VCaP (cell line): ENCODE results near the gene RBM27.
"Not testable (repeated sequence)": the region's sequence is repeated elsewhere in the genome, so short reads cannot be mapped to it uniquely, and the experiment has no call there.

Experiments used
- H3K27ac ChIP-seq: fragments of 450-650 bp; 2 replicates; pipeline ENCODE4 v1.5.1; 2017
- TF ChIP-seq, protein P1 (sequence below): fragments of 450-650 bp; conservative IDR thresholded peaks from 2 replicates; pipeline ENCODE4 v1.5.1; 2017; ENCODE audit warnings: mild to moderate bottlenecking, moderate library complexity

The RBM27 gene

GRCh38 chr5:146176805-146177204 lies 26.6 kb upstream of the RBM27 start:
- H3K27ac ChIP-seq: no peak overlapping the region
- TF ChIP-seq, protein P1, sequence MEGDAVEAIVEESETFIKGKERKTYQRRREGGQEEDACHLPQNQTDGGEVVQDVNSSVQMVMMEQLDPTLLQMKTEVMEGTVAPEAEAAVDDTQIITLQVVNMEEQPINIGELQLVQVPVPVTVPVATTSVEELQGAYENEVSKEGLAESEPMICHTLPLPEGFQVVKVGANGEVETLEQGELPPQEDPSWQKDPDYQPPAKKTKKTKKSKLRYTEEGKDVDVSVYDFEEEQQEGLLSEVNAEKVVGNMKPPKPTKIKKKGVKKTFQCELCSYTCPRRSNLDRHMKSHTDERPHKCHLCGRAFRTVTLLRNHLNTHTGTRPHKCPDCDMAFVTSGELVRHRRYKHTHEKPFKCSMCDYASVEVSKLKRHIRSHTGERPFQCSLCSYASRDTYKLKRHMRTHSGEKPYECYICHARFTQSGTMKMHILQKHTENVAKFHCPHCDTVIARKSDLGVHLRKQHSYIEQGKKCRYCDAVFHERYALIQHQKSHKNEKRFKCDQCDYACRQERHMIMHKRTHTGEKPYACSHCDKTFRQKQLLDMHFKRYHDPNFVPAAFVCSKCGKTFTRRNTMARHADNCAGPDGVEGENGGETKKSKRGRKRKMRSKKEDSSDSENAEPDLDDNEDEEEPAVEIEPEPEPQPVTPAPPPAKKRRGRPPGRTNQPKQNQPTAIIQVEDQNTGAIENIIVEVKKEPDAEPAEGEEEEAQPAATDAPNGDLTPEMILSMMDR: no peak

DNA sequence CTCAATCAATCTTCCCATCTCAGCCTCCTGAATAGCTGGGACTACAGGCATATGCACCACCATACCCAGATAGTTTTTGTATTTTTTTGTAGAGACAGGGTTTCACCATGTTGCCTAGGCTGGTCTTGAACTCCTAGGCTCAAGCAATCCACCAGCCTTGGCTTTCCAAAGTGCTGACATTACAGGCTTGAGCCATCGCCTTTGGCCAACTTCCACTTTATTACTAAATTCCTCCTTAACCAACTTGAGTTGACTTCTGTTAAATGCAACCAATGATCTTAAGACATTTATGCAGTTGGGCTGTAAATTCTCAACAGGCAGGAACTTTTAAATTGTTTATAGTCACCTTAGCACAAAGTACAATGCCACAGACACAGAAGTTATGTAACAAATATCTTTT lies 23.7 kb upstream of the RBM27 start:
- TF ChIP-seq, protein P1: no peak
- no peak overlapping the region for H3K27ac ChIP-seq

- H3K27ac ChIP-seq: peak overlapping the region; percentile 79
Observed at GRCh38 chr5:146183403-146183802, 20.0 kb upstream of the RBM27 start.

GRCh38 chr5:146185161-146185560 lies 18.2 kb upstream of the RBM27 start:
- H3K27ac ChIP-seq: no peak overlapping the region
- TF ChIP-seq, protein P1: no peak

GRCh38 chr5:146188358-146188757 lies 15.0 kb upstream of the RBM27 start:
- TF ChIP-seq, protein P1: no peak
- no peak overlapping the region for H3K27ac ChIP-seq

DNA sequence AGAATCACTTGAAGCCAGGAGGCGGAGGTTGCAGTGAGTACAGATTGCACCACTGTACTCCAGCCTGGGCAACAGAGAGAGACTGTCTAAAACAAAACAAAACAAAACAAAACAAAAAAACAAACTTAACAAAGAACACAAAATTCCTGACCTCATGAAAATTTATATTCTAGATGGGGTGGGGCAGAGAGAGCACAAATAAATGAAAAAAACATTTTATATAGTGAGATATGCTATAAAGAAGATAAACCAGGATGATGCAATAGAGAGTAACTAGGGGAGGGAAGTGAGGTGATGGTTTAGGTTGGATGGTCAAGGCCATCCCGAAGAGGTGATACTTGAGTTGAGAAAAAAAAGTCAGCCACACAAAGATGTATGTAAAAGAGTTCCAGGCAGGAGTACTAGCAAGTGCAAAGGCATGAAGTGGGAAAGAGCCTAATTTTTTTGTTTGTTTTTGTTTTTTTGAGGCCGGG lies 10.8 kb upstream of the RBM27 start:
- no peak overlapping the region for H3K27ac ChIP-seq
- TF ChIP-seq, protein P1: no peak

GRCh38 chr5:146193285-146193684 lies 10.1 kb upstream of the RBM27 start:
- TF ChIP-seq, protein P1: no peak
- H3K27ac ChIP-seq: no peak overlapping the region

DNA sequence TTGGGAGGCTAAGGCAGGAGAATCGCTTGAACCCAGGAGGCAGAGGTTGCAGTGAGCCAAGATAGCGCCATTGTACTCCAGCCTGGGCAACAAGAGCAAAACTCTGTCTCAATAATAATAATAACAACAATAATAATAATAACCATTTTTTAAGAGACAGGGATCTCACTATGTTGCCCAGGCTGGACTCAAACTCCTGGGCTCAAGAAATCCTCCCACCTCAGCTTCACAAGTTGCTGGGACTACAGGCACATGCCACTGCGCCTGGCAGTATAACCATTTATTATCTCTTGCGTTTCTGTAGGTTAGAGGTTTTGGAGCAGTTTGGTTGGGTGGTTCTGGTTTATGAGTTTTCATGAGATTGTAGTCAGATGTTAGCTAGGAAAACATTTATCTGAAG lies 8.4 kb upstream of the RBM27 start:
- not testable (repeated sequence) for H3K27ac ChIP-seq

DNA sequence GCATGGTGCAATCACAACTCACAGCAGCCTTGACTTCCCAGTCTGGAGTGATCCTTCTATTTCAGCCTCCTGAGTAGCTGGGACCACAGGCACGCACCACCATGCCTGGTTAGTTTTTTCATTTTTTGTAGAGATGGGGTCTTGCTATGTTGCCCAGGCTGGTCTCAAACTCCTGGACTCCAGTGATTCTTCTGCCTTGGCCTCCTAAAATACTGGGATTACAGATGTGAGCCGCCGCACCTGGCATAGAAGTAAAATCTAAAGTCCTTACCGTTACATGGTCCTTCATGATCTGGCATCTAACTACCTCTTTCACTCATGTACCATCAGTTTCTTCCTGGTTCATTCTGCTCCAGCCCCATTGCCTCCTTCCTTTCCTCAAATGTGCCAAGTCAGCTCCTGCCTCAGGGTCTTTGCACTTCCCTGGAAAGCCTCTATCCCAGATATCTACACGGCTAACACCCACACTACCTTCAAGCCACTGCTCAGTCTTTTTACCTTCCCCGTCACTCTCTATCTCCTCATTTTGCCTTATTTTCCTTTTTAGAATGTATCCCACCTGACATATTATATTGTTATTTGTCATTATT lies 6.9 kb upstream of the RBM27 start:
- TF ChIP-seq, protein P1: no peak
- no peak overlapping the region for H3K27ac ChIP-seq
